PFSK-1 (cell line): ENCODE measurements around the gene KLHL42.

Experiments
- FOXP2 ChIP-seq: optimal IDR thresholded peaks from 2 replicates; pipeline ENCODE3; 2011; ENCODE audit warnings: borderline replicate concordance, control low read depth, inconsistent platforms; ENCODE audit not compliant: insufficient read depth; ENCODE audit errors: extremely low read length, extremely low read depth
- POLR2AphosphoS5 ChIP-seq: IDR thresholded peaks from 2 replicates; pipeline ENCODE4 v1.6.1; 2012; ENCODE audit warnings: low read depth, mild to moderate bottlenecking, control low read depth, low read length, moderate library complexity
- SIN3A ChIP-seq: IDR thresholded peaks from 2 replicates; pipeline ENCODE4 v1.6.1; 2012; ENCODE audit warnings: mild to moderate bottlenecking, low read length, moderate library complexity, borderline replicate concordance; ENCODE audit not compliant: insufficient read depth
- TAF1 ChIP-seq: IDR thresholded peaks from 2 replicates; pipeline ENCODE4 v1.6.1; 2012; ENCODE audit warnings: low read length, control low read depth, borderline replicate concordance; ENCODE audit not compliant: insufficient read depth
- TF ChIP-seq, protein P1 (sequence below), 2 experiments: IDR thresholded peaks; 2 replicates each; pipeline versions ENCODE4 v1.6.1 to v1.8.0; 2011 to 2012; ENCODE audit warnings: low read depth in 2 of 2, low read length in 2 of 2, control low read depth in 1 of 2, inconsistent platforms in 1 of 2, mild to moderate bottlenecking in 1 of 2, moderate library complexity in 1 of 2; ENCODE audit not compliant: insufficient read depth in 1 of 2

KLHL42 gene

DNA sequence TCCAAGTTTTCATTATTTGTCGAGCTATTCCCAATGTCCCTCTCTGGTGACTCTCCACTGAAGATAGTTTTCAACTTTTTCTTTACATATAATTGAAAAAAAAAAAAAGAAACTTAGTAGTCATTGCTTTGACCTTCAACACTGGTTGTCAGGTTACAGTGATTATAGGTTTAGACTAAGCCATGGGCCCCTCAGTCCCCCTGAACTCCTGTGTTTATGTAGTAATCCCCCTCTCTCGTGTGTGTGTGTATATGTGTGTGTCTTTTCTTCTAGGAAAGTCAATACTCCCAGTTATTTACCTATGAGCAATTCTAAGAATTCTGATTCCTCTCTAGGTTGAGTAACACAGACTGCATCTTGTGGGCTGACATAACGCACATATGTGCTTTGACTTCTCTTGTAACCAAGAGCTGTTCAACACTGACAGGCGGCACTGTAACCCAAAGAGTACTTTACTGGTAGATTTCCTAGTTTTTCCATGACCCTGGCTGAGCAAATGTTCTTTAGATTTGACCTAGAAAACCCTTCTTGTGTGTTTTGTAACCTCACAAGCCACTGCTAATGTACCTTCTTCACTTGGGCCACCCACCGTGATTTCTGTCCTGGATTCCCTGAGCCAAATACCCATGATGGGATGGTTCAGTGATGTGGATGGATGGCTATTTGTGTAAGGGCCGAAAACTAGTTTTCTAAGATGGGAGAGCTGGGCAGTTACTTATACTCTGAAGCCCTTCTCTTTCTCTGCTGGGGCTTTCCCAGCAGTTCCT lies 15.0 kb downstream of the KLHL42 start:
- TF ChIP-seq, protein P1, sequence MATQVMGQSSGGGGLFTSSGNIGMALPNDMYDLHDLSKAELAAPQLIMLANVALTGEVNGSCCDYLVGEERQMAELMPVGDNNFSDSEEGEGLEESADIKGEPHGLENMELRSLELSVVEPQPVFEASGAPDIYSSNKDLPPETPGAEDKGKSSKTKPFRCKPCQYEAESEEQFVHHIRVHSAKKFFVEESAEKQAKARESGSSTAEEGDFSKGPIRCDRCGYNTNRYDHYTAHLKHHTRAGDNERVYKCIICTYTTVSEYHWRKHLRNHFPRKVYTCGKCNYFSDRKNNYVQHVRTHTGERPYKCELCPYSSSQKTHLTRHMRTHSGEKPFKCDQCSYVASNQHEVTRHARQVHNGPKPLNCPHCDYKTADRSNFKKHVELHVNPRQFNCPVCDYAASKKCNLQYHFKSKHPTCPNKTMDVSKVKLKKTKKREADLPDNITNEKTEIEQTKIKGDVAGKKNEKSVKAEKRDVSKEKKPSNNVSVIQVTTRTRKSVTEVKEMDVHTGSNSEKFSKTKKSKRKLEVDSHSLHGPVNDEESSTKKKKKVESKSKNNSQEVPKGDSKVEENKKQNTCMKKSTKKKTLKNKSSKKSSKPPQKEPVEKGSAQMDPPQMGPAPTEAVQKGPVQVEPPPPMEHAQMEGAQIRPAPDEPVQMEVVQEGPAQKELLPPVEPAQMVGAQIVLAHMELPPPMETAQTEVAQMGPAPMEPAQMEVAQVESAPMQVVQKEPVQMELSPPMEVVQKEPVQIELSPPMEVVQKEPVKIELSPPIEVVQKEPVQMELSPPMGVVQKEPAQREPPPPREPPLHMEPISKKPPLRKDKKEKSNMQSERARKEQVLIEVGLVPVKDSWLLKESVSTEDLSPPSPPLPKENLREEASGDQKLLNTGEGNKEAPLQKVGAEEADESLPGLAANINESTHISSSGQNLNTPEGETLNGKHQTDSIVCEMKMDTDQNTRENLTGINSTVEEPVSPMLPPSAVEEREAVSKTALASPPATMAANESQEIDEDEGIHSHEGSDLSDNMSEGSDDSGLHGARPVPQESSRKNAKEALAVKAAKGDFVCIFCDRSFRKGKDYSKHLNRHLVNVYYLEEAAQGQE (IDR thresholded peaks at IDR 0.05; ENCODE audit: insufficient read depth in 1 of 2, low read depth in 2 of 2, low read length in 2 of 2) = no peak
- no peak for TF ChIP-seq POLR2AphosphoS5
- no peak for TF ChIP-seq SIN3A
- TF ChIP-seq FOXP2 = no peak
- no peak for TF ChIP-seq TAF1

GRCh38 chr12:27796128-27796527 lies 16.1 kb downstream of the KLHL42 start:
- TF ChIP-seq, protein P1 (IDR thresholded peaks at IDR 0.05; ENCODE audit: insufficient read depth in 1 of 2, low read depth in 2 of 2, low read length in 2 of 2) = no peak
- no peak for TF ChIP-seq TAF1
- no peak for TF ChIP-seq FOXP2
- no peak for TF ChIP-seq POLR2AphosphoS5
- TF ChIP-seq SIN3A = no peak

- no peak for TF ChIP-seq TAF1
- TF ChIP-seq FOXP2 = no peak
- TF ChIP-seq, protein P1 (IDR thresholded peaks at IDR 0.05; ENCODE audit: insufficient read depth in 1 of 2, low read depth in 2 of 2, low read length in 2 of 2) = no peak
- no peak for TF ChIP-seq POLR2AphosphoS5
- no peak for TF ChIP-seq SIN3A
These were observed 17.4 kb downstream of the KLHL42 start for GRCh38 chr12:27797301-27798025.

DNA sequence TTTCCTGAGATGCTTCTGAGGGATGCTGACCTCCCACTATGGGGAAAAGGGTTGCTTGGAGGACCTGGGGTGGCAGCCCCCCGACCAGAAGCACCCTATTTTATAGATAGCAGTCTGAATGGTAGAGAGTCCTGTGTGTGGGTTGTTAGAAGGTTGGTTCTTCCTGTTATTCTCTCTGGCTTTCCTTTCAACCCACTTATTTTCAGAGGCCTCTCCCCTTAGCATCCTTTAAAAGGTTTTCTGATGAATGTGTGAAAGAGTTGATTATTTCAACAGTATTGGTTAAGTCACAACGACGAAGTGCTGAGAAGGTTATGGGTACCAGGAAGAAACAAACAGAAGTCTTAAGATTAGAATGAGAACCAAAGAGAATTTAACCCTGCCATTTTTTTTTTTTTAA lies 20.8 kb downstream of the KLHL42 start:
- no peak for TF ChIP-seq SIN3A
- TF ChIP-seq, protein P1 (IDR thresholded peaks at IDR 0.05; ENCODE audit: insufficient read depth in 1 of 2, low read depth in 2 of 2, low read length in 2 of 2) = no peak
- TF ChIP-seq FOXP2 = no peak
- no peak for TF ChIP-seq TAF1
- TF ChIP-seq POLR2AphosphoS5 = no peak
